HEK293T (cell line): ENCODE data around the gene FBXL17.

ENCODE experiments used
- CTCF ChIA-PET: fragments of 350-600 bp; formaldehyde crosslinking; extraction: SDS; loops from one replicate; lab custom pipeline; 2021; ENCODE audit warnings: antibody characterized with exemption, inconsistent platforms; lab: Yijun Ruan, JAX
- POLR2A ChIA-PET: fragments of 350-600 bp; formaldehyde crosslinking; extraction: SDS; loops from one replicate; lab custom pipeline; 2020; ENCODE audit warnings: antibody characterized with exemption, inconsistent platforms; lab: Yijun Ruan, JAX
- DNase-seq: peaks from one replicate; pipeline ENCODE4 v3.0.0; 2012; ENCODE audit warnings: mixed read lengths; ENCODE audit errors: extremely low spot score
- ARNT ChIP-seq: fragments of 450-650 bp; IDR thresholded peaks from 2 replicates; pipeline ENCODE4 v1.6.1; 2017; ENCODE audit warnings: mild to moderate bottlenecking
- BHLHE40 ChIP-seq: fragments of 450-650 bp; IDR thresholded peaks from 2 replicates; pipeline ENCODE4 v1.6.1; 2016; ENCODE audit warnings: mild to moderate bottlenecking, moderate library complexity, borderline replicate concordance
- CTBP1 ChIP-seq: fragments of 450-650 bp; IDR thresholded peaks from 2 replicates; pipeline ENCODE4 v1.6.1; 2016; ENCODE audit warnings: borderline replicate concordance
- ELF4 ChIP-seq: fragments of 450-650 bp; IDR thresholded peaks from 2 replicates; pipeline ENCODE4 v1.6.1; 2017; ENCODE audit warnings: antibody characterized with exemption
- FOXA1 ChIP-seq: fragments of 450-650 bp; IDR thresholded peaks from 2 replicates; pipeline ENCODE4 v1.6.1; 2016; ENCODE audit warnings: mild to moderate bottlenecking
- FOXK2 ChIP-seq: fragments of 450-650 bp; IDR thresholded peaks from 2 replicates; pipeline ENCODE4 v1.6.1; 2016; ENCODE audit warnings: mild to moderate bottlenecking
- FOXM1 ChIP-seq: fragments of 450-650 bp; IDR thresholded peaks from 2 replicates; pipeline ENCODE4 v1.6.1; 2017; ENCODE audit warnings: mild to moderate bottlenecking, borderline replicate concordance
- HDGF ChIP-seq: fragments of 450-650 bp; IDR thresholded peaks from 2 replicates; pipeline ENCODE4 v1.6.1; 2017; ENCODE audit warnings: antibody characterized with exemption, borderline replicate concordance
- L3MBTL2 ChIP-seq: fragments of 450-650 bp; conservative IDR thresholded peaks from 2 replicates; pipeline ENCODE4 v1.6.1; 2016; ENCODE audit warnings: mild to moderate bottlenecking
- LEF1 ChIP-seq: fragments of 450-650 bp; IDR thresholded peaks from 2 replicates; pipeline ENCODE4 v1.6.1; 2017; ENCODE audit warnings: mild to moderate bottlenecking, borderline replicate concordance
- NFRKB ChIP-seq: fragments of 450-650 bp; IDR thresholded peaks from 2 replicates; pipeline ENCODE4 v1.6.1; 2016; ENCODE audit warnings: mild to moderate bottlenecking, moderate library complexity
- SP1 ChIP-seq: fragments of 450-650 bp; IDR thresholded peaks from 2 replicates; pipeline ENCODE4 v1.6.1; 2017
- SUZ12 ChIP-seq: fragments of 450-650 bp; IDR thresholded peaks from 2 replicates; pipeline ENCODE4 v1.6.1; 2016; ENCODE audit warnings: mild to moderate bottlenecking
- TARDBP ChIP-seq: fragments of 450-650 bp; IDR thresholded peaks from 2 replicates; pipeline ENCODE4 v1.6.1; 2016
- ZNF384 ChIP-seq: fragments of 450-650 bp; IDR thresholded peaks from 2 replicates; pipeline ENCODE4 v1.6.1; 2016
- TF ChIP-seq, protein P1 (sequence below): fragments of 450-650 bp; IDR thresholded peaks from 2 replicates; pipeline ENCODE4 v1.6.1; 2016

FBXL17 gene

DNA sequence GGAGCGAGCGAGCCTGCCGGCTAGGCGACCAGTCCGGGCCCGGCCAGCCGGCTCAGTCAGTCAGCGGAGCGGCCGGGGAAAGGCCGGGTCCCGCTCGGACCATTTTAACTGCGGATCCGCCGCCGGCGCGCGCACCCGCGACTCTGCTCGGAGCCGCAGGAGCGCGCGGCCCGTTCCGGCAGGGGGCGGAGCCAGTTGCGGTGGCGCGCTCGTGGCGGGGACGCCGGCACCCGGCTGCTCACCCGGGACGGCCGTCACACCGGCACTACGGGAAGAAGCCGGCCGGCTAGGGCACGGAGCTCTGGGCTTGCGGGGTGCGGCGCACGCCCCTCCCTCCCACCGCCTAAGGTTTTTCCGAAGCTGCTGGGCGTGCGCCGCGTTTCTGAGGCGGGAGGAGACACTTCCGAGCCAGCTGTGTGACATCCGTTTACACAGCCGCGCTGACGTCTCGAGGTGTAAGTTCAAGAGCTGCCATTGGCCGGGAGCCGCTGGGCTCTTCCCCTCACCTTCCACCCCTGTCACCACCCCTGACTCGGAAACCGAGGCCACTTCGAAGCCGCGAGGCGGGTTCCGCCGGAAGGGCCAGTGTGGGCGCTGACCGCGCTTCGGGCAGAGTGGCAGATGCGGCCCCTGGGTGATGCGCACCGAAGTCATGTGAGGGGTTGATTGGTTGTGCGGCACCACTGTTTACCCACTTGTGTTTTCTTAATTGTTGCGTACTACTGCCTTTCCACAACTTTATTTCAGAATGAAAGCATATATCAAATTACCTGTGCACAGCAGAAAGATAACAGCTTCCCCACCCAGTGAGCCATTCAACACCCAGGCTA lies at the start of gene FBXL17:
Gene FBXL17, minus strand, starts transcription at position 145 of the 830 bp plus-strand sequence.
- no peak for TF ChIP-seq FOXA1
- TF ChIP-seq L3MBTL2, result peak; percentile 96
- TF ChIP-seq LEF1, result no peak
- TF ChIP-seq, protein P1, sequence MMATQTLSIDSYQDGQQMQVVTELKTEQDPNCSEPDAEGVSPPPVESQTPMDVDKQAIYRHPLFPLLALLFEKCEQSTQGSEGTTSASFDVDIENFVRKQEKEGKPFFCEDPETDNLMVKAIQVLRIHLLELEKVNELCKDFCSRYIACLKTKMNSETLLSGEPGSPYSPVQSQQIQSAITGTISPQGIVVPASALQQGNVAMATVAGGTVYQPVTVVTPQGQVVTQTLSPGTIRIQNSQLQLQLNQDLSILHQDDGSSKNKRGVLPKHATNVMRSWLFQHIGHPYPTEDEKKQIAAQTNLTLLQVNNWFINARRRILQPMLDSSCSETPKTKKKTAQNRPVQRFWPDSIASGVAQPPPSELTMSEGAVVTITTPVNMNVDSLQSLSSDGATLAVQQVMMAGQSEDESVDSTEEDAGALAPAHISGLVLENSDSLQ, result peak; percentile 64
- no peak for TF ChIP-seq NFRKB
- no peak for TF ChIP-seq TARDBP
- peak; percentile 78 for DNase-seq
- POLR2A ChIA-PET, result interaction anchor here (1.0 to 2.1 kb wide), 7 partner anchors 9 to 123 kb away, joined by 3 to 16 read pairs (median 7); no protein-coding TSS in a partner anchor
- CTCF ChIA-PET, result no interaction called here

DNA sequence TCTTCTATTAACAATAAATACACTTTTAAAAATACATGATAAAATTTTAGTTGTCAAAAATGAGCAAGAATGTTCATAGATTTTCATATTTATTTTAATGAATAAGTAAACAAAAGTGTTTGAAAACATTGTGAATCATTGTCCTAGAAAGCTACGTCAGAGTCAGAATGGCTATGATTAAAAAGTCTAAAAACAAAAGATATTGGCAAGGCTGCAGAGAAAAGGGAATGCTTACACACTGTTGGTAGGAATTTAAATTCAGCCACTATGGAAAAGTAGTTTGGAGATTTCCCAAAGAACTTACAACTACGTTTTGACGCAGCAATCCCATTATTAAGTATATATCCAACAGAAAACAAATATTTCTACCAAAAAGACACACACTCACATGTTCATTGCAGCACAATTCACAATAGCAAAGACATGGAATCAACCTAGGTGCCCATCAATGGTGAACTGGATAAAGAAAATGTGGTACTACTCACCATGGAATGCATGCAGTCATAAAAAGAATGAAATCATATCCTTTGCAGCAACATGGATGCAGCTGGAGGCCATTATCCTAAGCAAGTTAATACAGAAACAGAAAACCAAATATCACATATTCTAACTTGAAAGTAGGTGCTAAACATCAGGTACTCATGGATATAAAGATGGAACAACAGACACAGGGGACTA lies 49.2 kb upstream of the FBXL17 start:
- POLR2A ChIA-PET, result no interaction called here
- DNase-seq, result no peak
- TF ChIP-seq CTBP1, result no peak
- CTCF ChIA-PET, result no interaction called here

DNA sequence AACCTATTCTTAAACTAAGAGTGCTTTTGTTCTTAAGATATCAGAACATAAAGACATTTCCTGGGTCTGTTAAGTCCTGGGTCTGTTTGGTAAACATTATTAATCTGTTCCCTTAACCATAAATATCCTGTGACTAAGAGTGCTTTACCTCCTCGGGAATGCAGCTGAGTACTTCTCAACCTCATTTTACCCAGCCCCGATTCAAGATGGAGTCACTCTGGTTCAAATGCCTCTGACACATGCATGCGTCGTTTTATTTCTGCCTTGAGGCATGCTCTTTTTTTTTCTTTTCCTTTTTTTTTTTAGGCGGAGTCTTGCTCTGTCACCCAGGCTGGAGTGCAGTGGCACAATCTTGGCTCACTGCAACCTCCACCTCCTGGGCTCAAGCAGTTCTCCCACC lies 39.8 kb upstream of the FBXL17 start:
- no peak for DNase-seq
- CTCF ChIA-PET, result no interaction called here
- POLR2A ChIA-PET, result no interaction called here
- TF ChIP-seq ZNF384, result no peak
- no peak for TF ChIP-seq TARDBP
- no peak for TF ChIP-seq SP1
- TF ChIP-seq FOXA1, result no peak
- TF ChIP-seq, protein P1, result no peak
- no peak for TF ChIP-seq LEF1
- TF ChIP-seq SUZ12, result no peak
- no peak for TF ChIP-seq FOXM1
- TF ChIP-seq BHLHE40, result no peak
- no peak for TF ChIP-seq FOXK2
- no peak for TF ChIP-seq ARNT
- TF ChIP-seq L3MBTL2, result no peak
- no peak for TF ChIP-seq ELF4
- TF ChIP-seq NFRKB, result no peak
- TF ChIP-seq CTBP1, result no peak
- no peak for TF ChIP-seq HDGF

DNA sequence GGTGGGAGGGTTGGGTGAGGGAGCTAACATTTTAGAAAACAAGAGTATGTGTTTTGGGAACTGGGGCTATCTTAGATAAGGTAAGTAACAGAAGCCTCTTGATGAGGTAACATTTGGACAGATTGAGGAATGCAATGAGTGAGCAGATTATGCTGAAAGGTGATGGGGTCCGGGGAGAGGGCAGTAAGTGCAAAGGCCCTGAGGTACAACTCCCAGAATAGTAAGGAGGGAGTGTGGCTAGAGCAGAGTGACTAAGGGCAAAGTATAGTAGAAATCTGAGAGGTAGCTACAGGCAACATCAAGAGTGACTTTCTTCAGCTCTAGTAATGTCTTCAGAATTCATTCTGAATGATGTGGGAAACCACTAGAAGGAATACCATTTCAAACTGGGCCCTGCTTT lies 38.9 kb upstream of the FBXL17 start:
- DNase-seq, result no peak
- no peak for TF ChIP-seq HDGF
- no peak for TF ChIP-seq NFRKB
- TF ChIP-seq FOXM1, result no peak
- TF ChIP-seq SP1, result no peak
- TF ChIP-seq FOXK2, result no peak
- ChIA-PET CTCF (no interaction called here), POLR2A (no interaction called here)

DNA sequence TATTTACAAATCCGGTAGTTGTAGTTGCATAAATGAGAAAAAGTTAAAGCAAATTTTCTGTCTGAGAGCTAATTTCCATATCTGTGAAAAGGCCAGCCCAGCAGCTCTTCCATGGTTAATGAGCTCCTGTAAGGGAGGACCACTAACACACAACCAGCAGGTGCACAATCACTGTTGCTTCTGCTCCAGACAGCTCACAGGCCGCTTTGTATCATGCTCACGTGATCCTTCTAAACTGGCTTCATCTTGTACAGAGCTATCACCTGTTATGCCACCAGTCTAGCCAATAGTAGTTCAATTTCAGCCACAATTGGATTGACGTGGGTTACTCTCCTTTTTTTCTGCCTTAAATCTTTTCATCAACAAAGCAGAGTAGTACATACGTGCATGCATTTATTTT lies 38.3 kb upstream of the FBXL17 start:
- ChIA-PET CTCF (no interaction called here), POLR2A (no interaction called here)
- no peak for TF ChIP-seq FOXM1
- TF ChIP-seq ZNF384, result no peak
- TF ChIP-seq FOXA1, result no peak
- TF ChIP-seq HDGF, result no peak
- TF ChIP-seq SUZ12, result no peak
- TF ChIP-seq FOXK2, result no peak
- TF ChIP-seq NFRKB, result no peak
- TF ChIP-seq ARNT, result no peak
- TF ChIP-seq SP1, result no peak
- TF ChIP-seq TARDBP, result no peak
- no peak for TF ChIP-seq L3MBTL2
- TF ChIP-seq ELF4, result no peak
- TF ChIP-seq, protein P1, result no peak
- no peak for DNase-seq

DNA sequence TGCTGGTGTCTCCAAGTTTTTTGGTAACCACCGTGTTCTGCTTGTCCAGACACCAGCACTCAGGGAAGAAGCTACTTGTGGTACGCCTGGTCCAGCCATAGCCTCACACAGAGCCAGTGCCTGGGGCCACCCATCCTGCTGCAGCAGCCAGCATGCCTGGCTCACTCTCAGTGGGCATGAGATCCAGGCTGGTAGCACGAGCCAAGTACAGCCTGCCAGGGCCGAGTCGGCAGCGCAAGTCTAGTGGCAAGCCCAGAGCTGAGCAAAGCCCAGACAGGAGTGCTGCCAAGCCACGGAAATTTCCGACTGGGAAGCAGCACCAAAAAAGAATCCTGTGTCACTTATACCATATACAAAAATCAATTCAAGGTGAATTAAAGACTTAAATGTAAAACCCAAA lies 36.3 kb upstream of the FBXL17 start:
- no peak for DNase-seq
- no peak for TF ChIP-seq FOXK2
- no peak for TF ChIP-seq ZNF384
- TF ChIP-seq FOXM1, result no peak
- no peak for TF ChIP-seq HDGF
- TF ChIP-seq ELF4, result no peak
- no peak for TF ChIP-seq LEF1
- TF ChIP-seq TARDBP, result no peak
- no peak for TF ChIP-seq ARNT
- no peak for TF ChIP-seq SP1
- CTCF ChIA-PET, result no interaction called here
- POLR2A ChIA-PET, result no interaction called here
